LNCaP clone FGC (cell line): ENCODE measurements around the gene AADAC.

ENCODE experiments used
- DNase-seq: peaks from one replicate; pipeline ENCODE4 v3.0.0-alpha.2; 2011; ENCODE audit warnings: low read depth
- H3K4me3 ChIP-seq: 2 replicates; pipeline ENCODE4 v1.5.1; 2011; ENCODE audit warnings: mild to moderate bottlenecking, low read depth, low read length, control low read depth
- TF ChIP-seq, protein P1 (sequence below): IDR thresholded peaks from 2 replicates; pipeline ENCODE4 v1.5.1; 2012; ENCODE audit warnings: mild to moderate bottlenecking; ENCODE audit not compliant: control insufficient read depth, insufficient read depth; ENCODE audit errors: extremely low read depth

Gene AADAC

DNA sequence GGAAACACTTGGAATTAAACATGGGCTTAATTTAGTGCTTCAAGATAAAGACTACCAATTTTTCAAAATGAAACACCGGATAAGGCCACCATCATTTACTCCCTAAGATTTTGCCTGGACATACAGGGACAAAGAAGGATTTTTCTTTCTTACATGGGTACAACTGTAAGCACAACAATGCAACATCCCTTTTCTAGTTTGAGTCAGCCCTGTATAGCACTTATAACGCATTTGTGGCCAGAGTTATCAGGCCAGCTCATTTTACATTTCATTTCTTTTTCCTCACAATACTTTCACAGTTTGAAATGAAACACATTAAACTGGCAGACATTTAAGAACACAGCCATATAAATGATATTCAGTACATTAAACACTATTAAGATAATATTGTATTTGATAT lies 49.7 kb downstream of the AADAC start:
- no peak overlapping the region for H3K4me3 ChIP-seq
- TF ChIP-seq, protein P1, sequence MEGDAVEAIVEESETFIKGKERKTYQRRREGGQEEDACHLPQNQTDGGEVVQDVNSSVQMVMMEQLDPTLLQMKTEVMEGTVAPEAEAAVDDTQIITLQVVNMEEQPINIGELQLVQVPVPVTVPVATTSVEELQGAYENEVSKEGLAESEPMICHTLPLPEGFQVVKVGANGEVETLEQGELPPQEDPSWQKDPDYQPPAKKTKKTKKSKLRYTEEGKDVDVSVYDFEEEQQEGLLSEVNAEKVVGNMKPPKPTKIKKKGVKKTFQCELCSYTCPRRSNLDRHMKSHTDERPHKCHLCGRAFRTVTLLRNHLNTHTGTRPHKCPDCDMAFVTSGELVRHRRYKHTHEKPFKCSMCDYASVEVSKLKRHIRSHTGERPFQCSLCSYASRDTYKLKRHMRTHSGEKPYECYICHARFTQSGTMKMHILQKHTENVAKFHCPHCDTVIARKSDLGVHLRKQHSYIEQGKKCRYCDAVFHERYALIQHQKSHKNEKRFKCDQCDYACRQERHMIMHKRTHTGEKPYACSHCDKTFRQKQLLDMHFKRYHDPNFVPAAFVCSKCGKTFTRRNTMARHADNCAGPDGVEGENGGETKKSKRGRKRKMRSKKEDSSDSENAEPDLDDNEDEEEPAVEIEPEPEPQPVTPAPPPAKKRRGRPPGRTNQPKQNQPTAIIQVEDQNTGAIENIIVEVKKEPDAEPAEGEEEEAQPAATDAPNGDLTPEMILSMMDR = no peak
- no peak for DNase-seq

DNA sequence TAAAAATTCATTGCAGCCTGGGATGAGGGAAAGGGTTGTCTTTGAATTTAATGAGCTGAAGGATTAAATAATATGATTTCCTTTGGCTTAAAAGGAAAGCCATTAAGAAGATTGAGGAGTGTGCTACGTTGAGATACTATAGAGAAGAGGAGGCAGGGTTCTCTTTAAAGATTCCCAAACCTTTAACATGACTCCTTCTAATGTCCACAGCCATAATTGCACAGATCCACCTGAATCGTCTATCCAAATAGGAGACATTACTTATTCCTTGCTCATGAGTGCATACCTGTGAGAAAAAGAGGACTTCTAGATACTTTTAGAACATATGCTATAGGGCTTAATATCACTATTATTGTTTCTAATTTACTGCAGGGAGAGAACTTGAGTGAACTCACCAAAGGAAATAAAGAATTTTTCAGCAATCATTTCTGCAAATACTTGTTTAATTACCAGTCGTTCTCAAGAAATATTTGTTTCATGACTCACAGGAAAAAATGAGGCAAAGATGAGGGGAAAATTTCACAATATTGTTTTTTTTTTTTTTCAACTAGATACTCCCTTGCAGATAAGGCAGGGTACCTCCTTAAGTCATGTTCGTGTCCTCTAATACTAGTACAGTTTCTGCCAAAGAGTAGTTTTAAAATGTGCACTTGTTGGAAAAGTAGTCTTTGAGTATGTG lies 50.6 kb downstream of the AADAC start:
- no peak for DNase-seq
- H3K4me3 ChIP-seq = no peak overlapping the region
- TF ChIP-seq, protein P1 = no peak

DNA sequence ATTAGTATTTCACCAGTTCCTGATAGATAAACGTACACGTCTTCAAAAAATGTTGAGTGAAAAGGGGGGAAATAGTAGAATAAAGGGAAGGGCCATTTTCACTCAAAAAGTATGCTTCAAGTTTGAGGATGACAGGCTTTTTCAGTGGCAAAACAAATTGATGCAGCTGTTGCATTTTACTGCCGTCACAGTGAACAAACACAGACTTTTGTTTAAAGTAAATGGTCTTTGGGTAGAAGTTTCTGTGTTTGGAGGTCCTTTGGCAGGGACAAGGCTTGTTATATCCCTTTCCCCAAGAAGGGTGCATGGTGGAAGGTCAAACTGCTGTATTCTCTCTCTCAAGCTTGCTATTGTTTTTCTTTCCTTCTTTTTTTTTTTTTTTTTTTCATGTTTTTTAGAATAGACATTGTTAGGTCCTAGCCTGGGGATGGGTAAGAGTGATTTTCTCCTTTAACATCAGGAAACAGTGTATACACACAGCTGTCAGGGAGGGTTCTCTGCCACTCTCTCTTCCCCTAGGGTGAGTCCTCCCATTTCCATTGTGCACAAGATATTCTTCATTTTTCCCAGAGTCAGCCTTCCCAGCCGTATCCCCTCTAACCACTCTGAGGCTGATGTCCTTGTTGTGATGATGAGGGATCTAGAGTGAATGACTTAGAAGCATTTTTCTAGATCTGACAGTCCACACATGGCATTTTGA lies 52.9 kb downstream of the AADAC start:
- H3K4me3 ChIP-seq = no peak overlapping the region
- no peak for DNase-seq
- TF ChIP-seq, protein P1 = no peak

DNA sequence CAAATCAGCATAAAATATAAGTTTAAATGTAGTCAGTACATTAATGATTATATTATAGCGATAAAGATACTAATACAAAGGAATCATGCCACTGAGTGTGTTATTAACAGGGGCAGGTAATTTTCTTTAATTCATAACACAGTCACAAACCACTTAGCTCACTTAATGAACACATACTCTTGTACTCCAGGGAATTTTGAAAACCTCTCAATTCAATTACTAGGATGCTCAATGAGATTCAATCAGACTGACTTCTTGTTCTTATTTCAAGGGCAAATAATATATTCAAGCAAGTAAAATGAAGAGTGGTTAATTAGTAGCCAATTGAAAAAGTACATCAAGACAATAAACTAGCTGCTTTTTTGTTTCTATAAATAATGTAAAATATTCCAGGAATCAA lies 53.8 kb downstream of the AADAC start:
- no peak for DNase-seq
- H3K4me3 ChIP-seq = no peak overlapping the region
- TF ChIP-seq, protein P1 = no peak

DNA sequence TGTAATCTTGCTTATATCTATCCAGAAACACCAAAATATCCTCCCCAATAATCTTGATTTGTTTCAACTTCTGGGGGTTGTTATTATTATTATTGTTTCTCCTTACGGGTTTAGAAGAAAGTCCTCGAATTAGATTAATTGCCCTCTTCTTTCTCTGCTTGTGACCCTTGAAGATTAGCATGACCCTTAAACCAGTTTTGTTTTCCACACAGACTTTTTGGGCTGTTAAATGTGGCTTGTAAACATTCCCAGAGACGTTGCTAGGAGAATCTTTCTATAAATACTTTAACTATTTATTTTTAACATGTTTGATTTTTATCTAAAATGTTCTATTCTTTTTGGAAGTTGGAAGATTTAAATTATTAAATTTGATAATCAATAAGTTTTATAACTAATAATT lies 55.3 kb downstream of the AADAC start:
- DNase-seq = no peak
- no peak overlapping the region for H3K4me3 ChIP-seq
- TF ChIP-seq, protein P1 = no peak

DNA sequence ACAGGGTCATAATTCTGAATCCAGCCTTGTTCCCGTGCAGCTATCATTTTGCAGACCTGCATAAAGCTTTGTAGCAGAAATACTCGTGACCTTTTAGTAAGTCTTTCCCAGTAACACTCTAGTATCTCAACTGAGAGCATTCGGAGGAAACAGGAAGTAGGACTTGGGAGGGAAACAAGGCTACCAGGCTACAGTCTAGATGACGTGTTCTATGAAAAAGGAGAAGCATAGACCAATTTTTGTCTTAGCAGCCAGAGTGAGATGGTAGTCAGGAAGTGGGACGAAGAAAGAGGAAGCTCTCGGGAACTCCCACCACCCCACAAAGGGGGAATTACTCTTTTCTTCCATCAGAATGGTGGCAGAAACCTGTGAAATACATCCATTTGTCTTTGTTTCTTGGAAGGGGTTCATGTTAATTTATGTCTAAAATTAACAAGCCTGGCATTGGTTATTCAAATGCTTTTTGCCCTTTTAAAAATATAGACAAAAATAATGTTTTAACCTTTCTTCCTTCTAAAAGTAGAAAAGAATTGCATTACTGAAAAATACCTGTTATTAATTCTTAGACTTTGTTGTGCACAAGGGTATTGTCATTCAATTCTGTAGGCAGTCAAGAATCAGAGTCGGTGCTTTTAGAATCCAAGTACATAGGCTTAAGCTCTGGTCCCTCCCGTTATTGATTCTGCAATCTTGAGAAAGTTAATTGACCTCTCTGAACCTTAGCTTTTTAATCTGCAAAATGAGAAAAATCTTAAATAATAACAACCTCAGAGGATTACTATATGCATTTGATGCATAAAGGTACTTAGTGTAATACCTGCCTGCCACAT lies 57.9 kb downstream of the AADAC start:
- no peak overlapping the region for H3K4me3 ChIP-seq
- TF ChIP-seq, protein P1 = no peak
- DNase-seq = no peak
